ENCODE results near the gene CCR3. TPM values are rescaled to one million over a fixed set of nuclear protein-coding genes. Genes with fewer than 3 reads are reported as not detected.
A peak's percentile ranks its signal among the peaks of the same experiment; 100 is the strongest.

The CCR3 gene
- total RNA-seq, 1 experiment from 2014 or later: not detected

GRCh38 chr3:46222435-46223161 is 19.7 kb upstream of the CCR3 start (continued):
- TF ChIP-seq REST (IDR thresholded peaks at IDR 0.05; ENCODE audit: low read depth): no peak

- Histone ChIP-seq H3K4me3 (replicated peaks in 1 of 2; ENCODE audit: low read depth in 1 of 2, low read length in 2 of 2) (no peak overlapping the region), H3K4me1 (ENCODE audit: control insufficient read depth in 1 of 2, insufficient read depth in 2 of 2, low read length in 2 of 2) (no peaks in the 10 kb centered on the region), H3K4me2 (ENCODE audit: low read length) (no peak overlapping the region), H3K27ac (ENCODE audit: low read depth, low read length) (no peak overlapping the region), H3K9me3 (ENCODE audit: control insufficient read depth in 1 of 2, insufficient read depth in 1 of 2, low read depth in 1 of 2, low read length in 2 of 2) (no peaks in the 10 kb centered on the region), H2AFZ (ENCODE audit: low read depth, low read length, poor library complexity, severe bottlenecking) (no peak overlapping the region), H4K20me1 (ENCODE audit: insufficient read depth) (no peaks in the 10 kb centered on the region), H3K36me3 (ENCODE audit: control insufficient read depth in 1 of 2, insufficient read depth in 2 of 2, low read length in 2 of 2) (no peaks in the 10 kb centered on the region), H3K9me2 (ENCODE audit: insufficient read depth) (no peaks in the 10 kb centered on the region), H3K9ac (ENCODE audit: low read length) (no peak overlapping the region), H3K27me3 (ENCODE audit: insufficient read depth, low read length) (no peaks in the 10 kb centered on the region; the same call in 1 of the 2 replicates), H3K79me2 (ENCODE audit: insufficient read depth, low read length) (no peaks in the 10 kb centered on the region)
- BruUV-seq (replicated peaks): no TSS peak
- intact Hi-C loops (cut with micrococcal nuclease): no loop called here
- ATAC-seq (no peak), DNase-seq (ENCODE audit: low read depth, low spot score) (no peak)
- ChIA-PET CTCF (no interaction called here), POLR2A (no interaction called here), RAD21 (ENCODE audit: low non-redundant PET in 1 of 2, low total read pairs in 2 of 2, uncharacterized antibody in 2 of 2, unreplicated experiment in 2 of 2) (no interaction called here)
- TF ChIP-seq FOSL1 (IDR thresholded peaks at IDR 0.05; ENCODE audit: low read depth) (no peak), RAD21 (IDR thresholded peaks at IDR 0.05; ENCODE audit: low read depth) (0 out of 2 replicates have a peak, but pooled peaks have one; percentile 9)
Observed at GRCh38 chr3:46228260-46229242, 13.7 kb upstream of the CCR3 start.

All from HCT116 (cell line).